Measurements from ENCODE around the gene CDHR5. TPM values are rescaled to one million over a fixed set of nuclear protein-coding genes. Genes with fewer than 3 reads are reported as not detected.

Gene CDHR5
- total and polyA plus RNA-seq, 9 of the 15 experiments (the other 6 are each of a cell fraction or from before 2014, with no cell fraction given), result 0.16 TPM; not detected in 8

- DNase-seq (ENCODE audit: extremely low read depth in 1 of 4, low spot score in 3 of 4) (peak; percentile 53 to 72 (median 67)), ATAC-seq (peak; percentile 72), FAIRE-seq (no peak)
- no peaks in the 10 kb centered on the region for H3K27me3 ChIP-seq (ENCODE audit: control insufficient read depth in 2 of 2, insufficient read depth in 2 of 2, low read length in 2 of 2)
- no peak overlapping the region for H3K27ac ChIP-seq (ENCODE audit: extremely low read depth, low read depth, low read length)
- H3K4me3 ChIP-seq, result no peak overlapping the region
- WGBS (ENCODE audit: insufficient coverage, low coverage, missing lambda C conversion rate), result 76% methylated on average over 15 of the region's 15 CpGs
- no peaks in the 10 kb centered on the region for H4K20me1 ChIP-seq (replicated peaks; ENCODE audit: control insufficient read depth, insufficient read depth, low read length)
- no peaks in the 10 kb centered on the region for H3K9me1 ChIP-seq (ENCODE audit: control insufficient read depth, insufficient read depth, low read length)
- in situ Hi-C loops (cut with MboI), result no loop called here
- H3K4me2 ChIP-seq (ENCODE audit: insufficient read depth, low read length), result no peak overlapping the region
- no peak overlapping the region for H2AFZ ChIP-seq (ENCODE audit: low read depth, low read length)
- intact Hi-C loops (cut with micrococcal nuclease), result loop anchor here (2.0 kb wide), 1 partner anchor 60 kb away; no protein-coding TSS in a partner anchor
- no TSS peak for BruUV-seq (replicated peaks)
- H3K79me2 ChIP-seq (ENCODE audit: control insufficient read depth, insufficient read depth, low read length), result peaks cover 32% of the 10 kb centered on the region
- H3K9ac ChIP-seq (ENCODE audit: insufficient read depth in 1 of 2, low read depth in 2 of 2, low read length in 2 of 2), result no peak overlapping the region
- peaks cover 3% of the 10 kb centered on the region; the same call in 1 of the 2 replicates for H3K9me3 ChIP-seq (replicated peaks; ENCODE audit: control insufficient read depth, insufficient read depth, low read depth, low read length)
- POLR2A ChIA-PET, result no interaction called here
- peaks cover 16 to 34% of the 10 kb centered on the region in 2 experiments; a peak in 4 of 5 replicates for H3K4me1 ChIP-seq (replicated peaks in 1 of 2; ENCODE audit: control insufficient read depth in 2 of 2, insufficient read depth in 2 of 2, low read length in 2 of 2)
- H3K36me3 ChIP-seq (ENCODE audit: control insufficient read depth, insufficient read depth, low read length), result peaks cover 84% of the 10 kb centered on the region
- CTCF ChIA-PET (ENCODE audit: low intra/inter-chr PET ratio), result interaction anchor here (2.1 to 2.4 kb wide), 2 partner anchors 61 to 65 kb away, joined by 16 to 22 read pairs; no protein-coding TSS in a partner anchor
- no peak for TF ChIP-seq PTRF (tag; IDR thresholded peaks at IDR 0.05)
- TF ChIP-seq FIP1L1 (IDR thresholded peaks at IDR 0.05; ENCODE audit: low read depth, low read length, poor library complexity, severe bottlenecking), result no peak
- TF ChIP-seq HMG20B (CRISPR knock-in tag; IDR thresholded peaks at IDR 0.05), result no peak
- TF ChIP-seq PRMT5 (CRISPR knock-in tag; IDR thresholded peaks at IDR 0.05), result no peak
- no peak for TF ChIP-seq TEAD1 (CRISPR knock-in tag; IDR thresholded peaks at IDR 0.05)
- no peak for TF ChIP-seq E2F3 (CRISPR knock-in tag; IDR thresholded peaks at IDR 0.05)
- TF ChIP-seq KDM4B (IDR thresholded peaks at IDR 0.05; ENCODE audit: borderline replicate concordance in 2 of 2, low read depth in 1 of 2), result no peak
- no peak for TF ChIP-seq HDAC3 (IDR thresholded peaks at IDR 0.05; ENCODE audit: borderline replicate concordance, partially characterized antibody)
- TF ChIP-seq CREM (IDR thresholded peaks at IDR 0.05; ENCODE audit: low read depth), result peak; percentile 24; the same call in 1 of the 2 replicates
- no peak for TF ChIP-seq ZNF436 (CRISPR knock-in tag; IDR thresholded peaks at IDR 0.05)
- no peak for TF ChIP-seq CBFB (CRISPR knock-in tag; IDR thresholded peaks at IDR 0.05)
- TF ChIP-seq HNRNPUL1 (IDR thresholded peaks at IDR 0.05; ENCODE audit: low read length), result no peak
- no peak for TF ChIP-seq CHD1 (IDR thresholded peaks at IDR 0.05; ENCODE audit: low read length)
- TF ChIP-seq BDP1 (IDR thresholded peaks at IDR 0.05; ENCODE audit: insufficient read depth, insufficient read length), result no peak
- TF ChIP-seq NR2F6 (CRISPR knock-in tag; IDR thresholded peaks at IDR 0.05), result no peak
- no peak for TF ChIP-seq CREB5 (CRISPR knock-in tag; IDR thresholded peaks at IDR 0.05)
- no peak for TF ChIP-seq NONO (IDR thresholded peaks at IDR 0.05; ENCODE audit: low read depth in 2 of 2, low read length in 1 of 2)
- TF ChIP-seq SMC3 (conservative IDR thresholded peaks at IDR 0.05; ENCODE audit: insufficient read depth, low read depth, low read length), result peak; percentile 69
- TF ChIP-seq MLLT1 (IDR thresholded peaks at IDR 0.05), result no peak
- no peak for TF ChIP-seq POLR3A (IDR thresholded peaks at IDR 0.05; ENCODE audit: borderline replicate concordance, extremely low read depth, insufficient read depth, insufficient read length)
- no peak for TF ChIP-seq SIRT6 (IDR thresholded peaks at IDR 0.05; ENCODE audit: low read depth, low read length)
These were observed 38.0 kb upstream of the CDHR5 start for GRCh38 chr11:662689-663274.
